B cell (primary cell): Measurements from ENCODE around the gene MUTYH.

ENCODE experiments used
- CTCF ChIP-seq: fragments of 200-600 bp; IDR thresholded peaks from one replicate; pipeline ENCODE4 v1.8.0; 2022; ENCODE audit warnings: antibody characterized with exemption, mild to moderate bottlenecking
- EZH2 ChIP-seq: IDR thresholded peaks from 2 replicates; pipeline ENCODE4 v1.6.1; 2012; ENCODE audit warnings: borderline replicate concordance, low read depth, mild to moderate bottlenecking, moderate library complexity, low read length; ENCODE audit not compliant: insufficient read depth, poor library complexity, severe bottlenecking

- TF ChIP-seq CTCF (no peak), EZH2 (no peak)
Observed at GRCh38 chr1:45339789-45340558, at the start of gene MUTYH, which contains the start of gene TOE1.
